Hepatocyte (in vitro differentiated cells): Measurements from ENCODE around the gene SETX.

Experiments used
- CTCF ChIP-seq: fragments of 200-600 bp; sonication (generic); IDR thresholded peaks from 2 replicates; pipeline ENCODE4 v1.5.1; 2016; ENCODE audit warnings: antibody characterized with exemption, mild to moderate bottlenecking; ENCODE audit not compliant: poor library complexity
- EZH2 ChIP-seq: fragments of 200-600 bp; sonication (generic); IDR thresholded peaks from 2 replicates; pipeline ENCODE4 v1.6.1; 2016; ENCODE audit warnings: antibody characterized with exemption, mild to moderate bottlenecking, borderline replicate concordance
- EZH2phosphoT487 ChIP-seq: fragments of 200-600 bp; sonication (generic); IDR thresholded peaks from one replicate; pipeline ENCODE4 v1.6.1; 2018; ENCODE audit warnings: antibody characterized with exemption, mild to moderate bottlenecking, low read depth, moderate library complexity; ENCODE audit not compliant: unreplicated experiment, severe bottlenecking

GRCh38 chr9:132228062-132228461 is 126.7 kb downstream of the SETX start:
- TF ChIP-seq CTCF = no peak
- TF ChIP-seq EZH2 = no peak
- TF ChIP-seq EZH2phosphoT487 = no peak
